ENCODE data around the gene UBE2D2. TPM values are rescaled to one million over a fixed set of nuclear protein-coding genes. Genes with fewer than 3 reads are reported as not detected.

UBE2D2 gene
- polyA plus RNA-seq, 3 donors = 41.2 to 167 (median 133) TPM

- Mint-ChIP-seq H3K4me3 (peak overlapping the region; percentile 31 to 48), H3K27ac (peak overlapping the region in 6 of 7 donors; percentile 13 to 83 (median 47)), H3K9me3 (peaks cover 0 to 2% (median 0%) of the 10 kb centered on the region in 7 donors), H3K27me3 (ENCODE audit: low read depth in 3 of 3) (peaks cover 16 to 43% (median 21%) of the 10 kb centered on the region in 3 donors), H3K4me1 (peaks cover 68% of the 10 kb centered on the region), H3K36me3 (peaks cover 31 to 41% of the 10 kb centered on the region in 2 donors)
- Histone ChIP-seq H2AFZ (ENCODE audit: insufficient read depth, low read depth, low read length, poor library complexity, severe bottlenecking) (no peak overlapping the region), H3K9me3 (replicated peaks in 1 of 2; ENCODE audit: control insufficient read depth in 1 of 2, insufficient read depth in 1 of 2, low read length in 2 of 2) (no peaks in the 10 kb centered on the region), H3K4me3 (replicated peaks in 1 of 3; ENCODE audit: low read depth in 2 of 3, low read length in 3 of 3) (peak overlapping the region in 1 of 3 experiments; percentile 34), H3K27ac (ENCODE audit: low read depth in 1 of 2, low read length in 2 of 2) (peak overlapping the region in 1 of 2 donors; percentile 38), H4K20me1 (ENCODE audit: insufficient read depth, low read length) (peaks cover 30% of the 10 kb centered on the region), H3K4me2 (replicated peaks; ENCODE audit: extremely low read depth, low read length, poor library complexity, severe bottlenecking) (peak overlapping the region; percentile 59), H3K9ac (ENCODE audit: insufficient read depth, low read length, poor library complexity, severe bottlenecking) (no peak overlapping the region), H3K36me3 (replicated peaks in 1 of 2; ENCODE audit: control insufficient read depth in 1 of 2, insufficient read depth in 2 of 2, low read length in 2 of 2) (no peaks in the 10 kb centered on the region), H3K27me3 (ENCODE audit: control insufficient read depth in 2 of 2, insufficient read depth in 2 of 2, low read length in 2 of 2) (peaks cover 0 to 13% of the 10 kb centered on the region in 2 donors), H3K4me1 (ENCODE audit: control insufficient read depth in 1 of 2, insufficient read depth in 2 of 2, low read length in 2 of 2) (peaks cover 63 to 71% of the 10 kb centered on the region in 2 donors), H3K79me2 (ENCODE audit: insufficient read depth, low read length) (peaks cover 81% of the 10 kb centered on the region)
- no peak for TF ChIP-seq CTCF (IDR thresholded peaks at IDR 0.05)
- DNase-seq = no peak
- intact Hi-C loops (cut with micrococcal nuclease) = no loop called here
- WGBS (ENCODE audit: insufficient coverage) = 41% methylated on average over 4 of the region's 12 CpGs
These were observed 96.5 kb downstream of the UBE2D2 start for GRCh38 chr5:139657363-139658321.

- peaks cover 68% of the 10 kb centered on the region for H3K4me1 Mint-ChIP-seq
- peaks cover 34 to 41% of the 10 kb centered on the region in 2 donors for H3K36me3 Mint-ChIP-seq
- H3K36me3 ChIP-seq (replicated peaks in 1 of 2; ENCODE audit: control insufficient read depth in 1 of 2, insufficient read depth in 2 of 2, low read length in 2 of 2) = no peaks in the 10 kb centered on the region
- peaks cover 81% of the 10 kb centered on the region for H3K79me2 ChIP-seq (ENCODE audit: insufficient read depth, low read length)
- 9% methylated on average over 12 of the region's 14 CpGs for WGBS (ENCODE audit: insufficient coverage)
- H3K4me2 ChIP-seq (replicated peaks; ENCODE audit: extremely low read depth, low read length, poor library complexity, severe bottlenecking) = peak overlapping the region; percentile 59
- peak overlapping the region in 6 of 7 donors; percentile 40 to 85 (median 59) for H3K27ac Mint-ChIP-seq
- H3K9me3 Mint-ChIP-seq = peaks cover 0 to 2% (median 0%) of the 10 kb centered on the region in 7 donors
- TF ChIP-seq CTCF (IDR thresholded peaks at IDR 0.05) = peak; percentile 25
- H3K9me3 ChIP-seq (replicated peaks in 1 of 2; ENCODE audit: control insufficient read depth in 1 of 2, insufficient read depth in 1 of 2, low read length in 2 of 2) = no peaks in the 10 kb centered on the region
- DNase-seq = peak in 2 of 3 donors; percentile 53 to 65
- peak overlapping the region; percentile 62 to 63 for H3K4me3 Mint-ChIP-seq
- H3K27me3 ChIP-seq (ENCODE audit: control insufficient read depth in 2 of 2, insufficient read depth in 2 of 2, low read length in 2 of 2) = peaks cover 0 to 7% of the 10 kb centered on the region in 2 donors
- H2AFZ ChIP-seq (ENCODE audit: insufficient read depth, low read depth, low read length, poor library complexity, severe bottlenecking) = no peak overlapping the region
- peak overlapping the region; percentile 25 for H3K9ac ChIP-seq (ENCODE audit: insufficient read depth, low read length, poor library complexity, severe bottlenecking)
- H3K4me3 ChIP-seq (replicated peaks in 1 of 3; ENCODE audit: low read depth in 2 of 3, low read length in 3 of 3) = peak overlapping the region in 1 of 3 experiments; percentile 34
- intact Hi-C loops (cut with micrococcal nuclease) = no loop called here
- H3K27me3 Mint-ChIP-seq (ENCODE audit: low read depth in 3 of 3) = peaks cover 12 to 35% (median 13%) of the 10 kb centered on the region in 3 donors
- peaks cover 22% of the 10 kb centered on the region for H4K20me1 ChIP-seq (ENCODE audit: insufficient read depth, low read length)
- peaks cover 66 to 71% of the 10 kb centered on the region in 2 donors for H3K4me1 ChIP-seq (ENCODE audit: control insufficient read depth in 1 of 2, insufficient read depth in 2 of 2, low read length in 2 of 2)
- H3K27ac ChIP-seq (ENCODE audit: low read depth in 1 of 2, low read length in 2 of 2) = peak overlapping the region in 1 of 2 donors; percentile 38
These were observed 97.4 kb downstream of the UBE2D2 start for GRCh38 chr5:139658501-139658927.

All from CD14-positive monocyte (primary cell).